ENCODE results near the gene OLFM2.

Gene OLFM2

DNA sequence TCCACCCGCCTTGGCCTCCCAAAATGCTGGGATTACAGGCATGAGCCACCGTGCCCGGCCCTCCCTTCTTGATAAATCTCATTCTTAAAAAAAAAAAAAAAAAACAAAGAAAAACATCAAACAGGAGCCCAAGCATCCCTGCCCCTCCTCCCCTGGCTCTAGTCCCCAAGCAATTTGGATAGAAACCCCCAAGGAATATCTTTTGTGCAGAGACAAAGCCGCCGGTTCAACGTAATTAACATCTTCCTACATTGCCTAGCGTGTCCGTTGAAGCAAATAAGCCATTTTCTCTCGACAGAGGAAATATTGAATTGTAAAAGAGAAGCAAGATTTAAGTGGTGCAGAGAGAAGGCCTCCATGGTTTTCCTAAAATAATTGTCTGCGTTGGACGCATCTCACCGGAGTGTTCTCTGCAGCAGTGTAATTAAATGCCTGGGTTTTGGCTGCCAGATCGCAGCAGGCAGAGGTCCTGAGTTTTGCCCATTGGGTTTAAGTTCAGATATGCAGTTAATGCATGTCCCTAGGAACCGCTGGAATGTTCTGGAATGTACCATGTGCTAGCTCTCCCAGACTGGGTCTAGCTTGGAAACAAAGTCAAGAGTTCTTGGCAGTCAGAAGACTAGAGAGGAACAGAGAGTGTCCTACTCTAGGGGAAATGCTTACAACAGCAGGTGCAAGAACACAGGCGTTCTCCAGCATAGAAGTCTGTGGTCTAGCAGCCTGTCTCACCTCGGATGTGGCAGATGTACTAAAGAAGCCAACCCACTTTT, 70.4 kb downstream of the OLFM2 start:
- H3K4me1 Mint-ChIP-seq, result peaks cover 60% of the 10 kb centered on the region
- H3K9me3 Mint-ChIP-seq, result no peaks in the 10 kb centered on the region
- no peak overlapping the region for H3K4me3 Mint-ChIP-seq
- peak overlapping the region; percentile 62 for H3K27ac Mint-ChIP-seq
- no peaks in the 10 kb centered on the region for H3K27me3 Mint-ChIP-seq
- H3K36me3 Mint-ChIP-seq, result no peaks in the 10 kb centered on the region

DNA sequence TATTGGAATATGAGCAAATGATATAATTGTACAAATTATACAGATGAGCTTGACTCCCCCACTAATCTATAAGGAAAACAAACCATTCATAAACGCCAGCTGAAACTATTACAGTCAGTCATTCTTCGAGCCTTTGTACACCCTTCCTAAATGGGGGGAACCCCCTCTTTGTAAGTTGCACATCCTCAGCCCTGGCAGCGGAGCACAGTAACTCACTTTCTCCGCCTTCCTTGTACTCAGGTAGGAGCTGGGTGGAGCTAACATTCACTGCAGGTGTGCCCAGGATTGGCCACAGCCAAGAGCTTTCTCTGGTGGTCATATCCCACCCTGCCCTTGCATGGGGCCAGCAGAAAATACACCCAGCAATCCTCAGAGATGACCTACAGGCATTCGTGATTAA, 72.6 kb downstream of the OLFM2 start:
- Mint-ChIP-seq H3K4me1 (peaks cover 81% of the 10 kb centered on the region), H3K36me3 (no peaks in the 10 kb centered on the region), H3K9me3 (no peaks in the 10 kb centered on the region), H3K27ac (peak overlapping the region; percentile 88), H3K27me3 (no peaks in the 10 kb centered on the region), H3K4me3 (peak overlapping the region; percentile 79)

DNA sequence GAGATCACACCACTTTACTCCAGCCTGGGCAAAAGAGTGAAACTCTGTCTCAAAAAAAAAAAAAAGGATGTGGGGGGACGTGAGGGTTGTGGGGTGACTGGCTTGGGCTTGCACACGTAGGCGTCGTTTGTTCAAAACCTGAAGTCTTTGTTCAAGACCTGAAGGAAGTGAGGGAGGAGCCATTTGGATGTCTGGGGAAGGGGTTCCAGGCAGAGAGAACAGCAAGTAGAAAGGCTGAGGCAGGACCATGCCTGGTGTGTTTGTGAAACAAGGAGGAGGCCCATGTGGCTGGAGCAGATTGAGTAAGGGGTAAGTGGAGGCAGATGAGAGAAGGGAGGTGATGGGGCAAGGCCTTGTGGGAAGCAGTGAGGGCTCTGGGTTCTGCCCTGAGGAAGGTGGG, 73.4 kb downstream of the OLFM2 start:
- Mint-ChIP-seq H3K36me3 (no peaks in the 10 kb centered on the region), H3K9me3 (no peaks in the 10 kb centered on the region), H3K27ac (peak overlapping the region; percentile 89), H3K27me3 (no peaks in the 10 kb centered on the region), H3K4me1 (peaks cover 89% of the 10 kb centered on the region), H3K4me3 (peak overlapping the region; percentile 79)

DNA sequence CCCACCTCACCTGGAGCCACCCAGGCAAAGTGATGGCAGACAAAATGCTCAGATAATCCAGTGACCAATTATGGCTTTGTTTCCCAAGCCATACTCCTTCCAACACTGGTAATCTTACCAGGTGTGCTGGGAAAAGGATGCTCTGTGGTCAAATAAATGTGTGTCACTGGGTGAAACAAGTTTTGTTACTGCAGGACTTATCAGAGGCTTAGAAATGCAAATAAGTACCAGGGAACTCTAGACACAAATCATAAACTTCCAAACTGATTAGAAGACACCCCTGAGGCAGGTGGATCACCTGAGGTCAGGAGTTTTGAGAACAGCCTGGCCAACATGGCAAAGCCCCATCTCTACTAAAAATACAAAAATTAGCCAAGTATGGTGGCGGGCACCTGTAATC, 74.8 kb downstream of the OLFM2 start:
- H3K36me3 Mint-ChIP-seq, result no peaks in the 10 kb centered on the region
- H3K9me3 Mint-ChIP-seq, result no peaks in the 10 kb centered on the region
- H3K4me3 Mint-ChIP-seq, result no peak overlapping the region
- H3K27ac Mint-ChIP-seq, result no peak overlapping the region
- H3K4me1 Mint-ChIP-seq, result peaks cover 95% of the 10 kb centered on the region
- H3K27me3 Mint-ChIP-seq, result no peaks in the 10 kb centered on the region

DNA sequence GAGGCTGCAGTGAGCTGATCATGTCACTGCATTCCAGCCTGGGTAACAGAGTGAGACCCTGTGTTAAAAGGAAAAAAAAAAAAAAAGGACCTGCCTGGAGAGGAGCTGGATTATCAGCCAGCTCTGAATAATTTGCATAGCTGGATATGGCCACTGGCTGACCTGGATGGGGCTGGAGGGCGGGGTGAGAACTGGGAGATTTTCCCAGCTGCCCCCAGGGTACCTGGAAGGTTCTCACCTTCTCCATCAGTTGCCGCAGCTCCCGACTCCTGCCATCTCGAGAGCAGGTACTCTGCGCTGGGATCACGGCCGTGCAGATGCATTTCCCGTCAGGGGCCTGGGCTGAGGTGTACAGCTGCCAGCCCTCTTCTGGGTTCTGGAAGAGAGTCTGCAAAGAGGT, 75.9 kb downstream of the OLFM2 start:
- no peaks in the 10 kb centered on the region for H3K27me3 Mint-ChIP-seq
- no peaks in the 10 kb centered on the region for H3K36me3 Mint-ChIP-seq
- H3K4me1 Mint-ChIP-seq, result peaks cover 94% of the 10 kb centered on the region
- H3K9me3 Mint-ChIP-seq, result no peaks in the 10 kb centered on the region
- peak overlapping the region; percentile 4 for H3K27ac Mint-ChIP-seq
- no peak overlapping the region for H3K4me3 Mint-ChIP-seq

DNA sequence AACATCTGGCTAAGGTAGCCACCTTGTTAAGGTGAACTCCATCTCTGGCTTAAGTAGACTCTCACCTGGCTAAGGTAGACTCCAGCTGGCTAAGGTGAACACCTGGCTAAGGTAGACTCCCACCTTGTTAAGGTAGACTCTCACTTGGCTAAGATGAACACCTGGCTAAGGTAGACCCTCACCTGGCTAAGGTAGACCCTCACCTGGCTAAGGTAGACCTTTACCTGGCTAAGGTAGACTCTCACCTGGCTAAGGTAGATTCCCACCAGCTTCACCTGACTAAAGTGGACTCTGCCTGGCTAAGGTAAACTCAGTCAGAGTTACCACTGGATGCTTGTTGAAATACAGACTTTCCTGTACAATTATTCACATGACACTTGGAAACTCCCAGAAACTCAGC, 77.5 kb downstream of the OLFM2 start:
- H3K36me3 Mint-ChIP-seq, result peaks cover 1% of the 10 kb centered on the region
- peak overlapping the region; percentile 89 for H3K4me3 Mint-ChIP-seq
- H3K27me3 Mint-ChIP-seq, result no peaks in the 10 kb centered on the region
- no peaks in the 10 kb centered on the region for H3K9me3 Mint-ChIP-seq
- H3K27ac Mint-ChIP-seq, result peak overlapping the region; percentile 97
- peaks cover 86% of the 10 kb centered on the region for H3K4me1 Mint-ChIP-seq

DNA sequence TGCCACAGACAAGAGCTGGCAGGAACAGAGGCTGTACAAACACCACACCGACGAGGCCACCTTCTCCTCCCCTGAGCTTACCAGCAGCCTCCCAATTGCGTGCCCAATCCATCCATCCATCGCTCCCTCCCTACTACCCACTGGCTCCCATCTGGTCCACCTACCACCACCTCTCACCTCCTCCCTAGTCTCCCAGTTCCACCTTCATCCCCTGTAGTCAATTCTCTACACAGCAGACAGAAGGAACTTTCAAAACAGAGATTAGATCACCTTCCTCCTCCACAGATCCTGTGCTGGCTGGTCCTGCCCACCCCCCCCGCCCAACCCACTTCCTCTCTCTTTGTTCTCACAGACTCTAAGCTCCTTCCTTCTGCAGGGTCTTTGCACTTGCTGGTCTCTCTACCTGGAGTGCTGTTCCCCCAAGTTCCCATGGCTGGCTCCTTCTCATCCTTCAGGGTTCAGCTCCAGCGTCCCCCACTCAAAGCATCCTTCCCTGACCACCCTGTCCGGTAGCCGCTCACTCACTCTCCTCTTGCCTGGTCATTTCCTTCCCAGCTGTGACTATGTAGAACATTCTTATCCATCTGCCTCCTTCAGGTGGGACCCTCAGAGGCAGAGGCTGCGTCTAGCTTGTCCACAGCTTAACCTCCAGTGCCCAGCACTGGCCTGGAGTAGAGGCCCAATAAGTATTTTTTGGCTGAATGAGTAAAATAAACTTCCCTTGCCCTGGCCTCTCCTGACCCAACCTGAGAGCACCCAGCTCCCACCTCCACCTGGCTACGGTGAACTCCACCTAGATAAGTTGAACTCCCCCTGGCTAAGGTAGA, 78.2 kb downstream of the OLFM2 start:
- Mint-ChIP-seq H3K4me3 (peak overlapping the region; percentile 89), H3K36me3 (peaks cover 2% of the 10 kb centered on the region), H3K9me3 (no peaks in the 10 kb centered on the region), H3K4me1 (peaks cover 86% of the 10 kb centered on the region), H3K27ac (peak overlapping the region; percentile 97), H3K27me3 (no peaks in the 10 kb centered on the region)

DNA sequence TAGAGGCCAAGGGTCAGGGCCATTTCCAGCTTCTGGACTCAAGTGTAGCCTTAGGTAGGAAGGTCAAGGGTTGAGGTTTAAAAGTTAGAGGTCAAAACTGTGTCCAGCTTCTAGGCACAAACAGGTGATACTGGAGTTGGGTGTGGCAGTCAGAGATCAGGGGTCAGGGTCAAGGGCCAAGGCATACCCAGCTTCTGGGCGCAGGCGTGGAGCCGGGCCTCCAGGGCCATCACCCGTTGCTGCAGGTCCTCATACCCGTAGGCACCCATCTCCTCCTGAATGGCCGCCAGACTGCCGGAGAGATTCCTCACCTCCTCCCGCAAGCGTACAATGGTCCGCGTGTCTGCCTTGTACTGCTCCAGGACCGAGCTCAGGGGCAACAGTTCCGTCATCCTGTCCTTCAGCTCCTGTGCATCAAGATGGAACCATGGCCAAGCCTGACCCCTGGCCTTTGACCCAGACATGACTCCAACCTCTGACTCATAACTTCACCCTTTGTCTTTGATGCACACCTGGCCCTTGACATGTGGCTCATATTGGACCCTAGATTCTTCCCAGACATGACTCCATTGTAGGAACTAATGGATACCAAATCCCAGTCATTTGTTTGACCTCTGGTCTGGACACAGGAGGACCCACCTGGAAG, 79.1 kb downstream of the OLFM2 start:
- Mint-ChIP-seq H3K27ac (peak overlapping the region; percentile 97), H3K4me3 (peak overlapping the region; percentile 89), H3K27me3 (no peaks in the 10 kb centered on the region), H3K4me1 (peaks cover 86% of the 10 kb centered on the region), H3K36me3 (peaks cover 2% of the 10 kb centered on the region), H3K9me3 (no peaks in the 10 kb centered on the region)

DNA sequence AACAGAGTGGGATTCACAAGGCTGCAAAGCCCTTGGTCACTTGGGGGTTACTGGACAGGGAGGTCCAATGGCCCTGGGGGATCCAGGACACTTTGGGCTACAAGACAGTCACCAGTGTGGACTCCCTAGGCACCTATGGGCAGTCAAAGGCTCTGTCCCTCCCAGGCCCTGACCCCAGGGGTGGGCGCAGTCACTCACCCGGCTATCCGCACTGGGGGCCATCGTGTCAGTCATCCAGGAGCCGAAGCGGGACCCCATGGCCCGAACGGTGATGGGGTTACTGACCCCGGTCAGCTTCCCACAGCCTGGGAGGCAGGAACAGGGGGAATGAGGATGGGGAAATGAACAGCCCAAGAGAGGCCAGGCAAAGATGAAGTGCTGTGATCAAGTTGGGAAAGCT, 79.7 kb downstream of the OLFM2 start:
- Mint-ChIP-seq H3K4me1 (peaks cover 86% of the 10 kb centered on the region), H3K9me3 (no peaks in the 10 kb centered on the region), H3K4me3 (peak overlapping the region; percentile 89), H3K27ac (peak overlapping the region; percentile 96), H3K27me3 (no peaks in the 10 kb centered on the region), H3K36me3 (peaks cover 2% of the 10 kb centered on the region)

DNA sequence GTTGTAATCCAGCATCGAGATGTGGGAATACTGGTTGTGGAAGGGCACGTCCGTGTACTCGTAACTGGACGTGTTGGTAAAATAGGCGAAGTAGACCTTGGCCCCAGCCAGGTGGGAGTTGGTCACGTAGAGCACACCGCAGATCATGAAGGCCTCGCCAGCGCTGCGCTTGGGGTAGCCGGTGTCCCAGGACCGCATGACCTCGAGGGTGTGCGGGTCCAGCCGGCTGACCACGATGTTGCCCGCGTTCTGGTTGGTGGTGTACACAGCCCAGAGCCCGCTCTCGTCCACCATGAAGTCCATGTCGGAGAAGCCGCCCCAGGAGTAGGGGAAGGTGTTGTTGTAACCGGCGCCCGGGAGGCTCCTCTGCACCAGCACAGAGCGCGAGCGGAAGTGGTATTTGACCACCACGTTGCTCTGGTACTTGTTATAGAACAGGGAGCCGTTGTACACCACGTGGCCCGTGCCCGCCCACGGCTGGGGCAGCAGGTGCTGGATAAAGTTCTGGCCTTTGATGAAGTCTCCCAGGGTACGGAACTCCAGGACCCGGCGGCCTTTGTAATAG, 82.0 kb downstream of the OLFM2 start:
- Mint-ChIP-seq H3K27ac (peak overlapping the region; percentile 92), H3K36me3 (peaks cover 2% of the 10 kb centered on the region), H3K4me3 (no peak overlapping the region), H3K9me3 (no peaks in the 10 kb centered on the region), H3K27me3 (no peaks in the 10 kb centered on the region), H3K4me1 (peaks cover 64% of the 10 kb centered on the region)

DNA sequence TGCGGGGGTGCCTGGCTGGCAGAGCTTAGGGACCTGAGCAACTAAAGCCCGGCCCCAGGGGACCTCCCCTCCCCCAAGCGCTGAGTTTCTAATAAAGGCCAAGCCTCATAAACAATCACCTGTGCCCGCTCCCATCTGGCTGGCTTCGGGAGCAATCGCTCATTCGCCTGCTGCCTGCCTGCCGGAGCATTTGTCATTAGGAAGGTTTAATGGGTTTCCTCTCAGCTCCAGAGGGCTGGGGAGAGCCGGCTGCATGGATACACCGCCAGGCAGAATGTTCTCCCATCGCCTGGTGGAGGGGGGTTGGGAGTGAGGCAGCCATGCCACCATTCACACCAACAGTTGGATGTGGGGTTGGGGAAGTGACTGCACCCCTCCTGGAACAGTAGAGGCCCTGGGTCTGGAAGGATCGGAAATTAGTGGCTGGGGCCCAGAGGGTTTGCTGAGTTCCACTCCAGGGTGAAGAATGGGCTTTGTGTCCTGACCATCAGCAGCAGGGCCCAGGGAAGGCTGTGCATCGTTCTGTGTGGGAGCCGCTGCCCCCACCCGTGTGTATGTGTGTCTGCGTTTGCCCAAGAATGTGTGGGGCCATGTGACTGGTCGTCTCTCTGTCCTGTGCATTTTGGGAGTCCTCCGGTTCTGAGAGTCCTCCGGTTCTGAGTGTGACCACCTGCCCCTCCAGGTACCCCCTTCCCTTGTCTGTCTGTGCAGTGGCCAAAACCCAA, 85.9 kb downstream of the OLFM2 start:
- Mint-ChIP-seq H3K27me3 (no peaks in the 10 kb centered on the region), H3K4me1 (peaks cover 50% of the 10 kb centered on the region), H3K9me3 (no peaks in the 10 kb centered on the region), H3K4me3 (no peak overlapping the region), H3K27ac (no peak overlapping the region), H3K36me3 (peaks cover 2% of the 10 kb centered on the region)

DNA sequence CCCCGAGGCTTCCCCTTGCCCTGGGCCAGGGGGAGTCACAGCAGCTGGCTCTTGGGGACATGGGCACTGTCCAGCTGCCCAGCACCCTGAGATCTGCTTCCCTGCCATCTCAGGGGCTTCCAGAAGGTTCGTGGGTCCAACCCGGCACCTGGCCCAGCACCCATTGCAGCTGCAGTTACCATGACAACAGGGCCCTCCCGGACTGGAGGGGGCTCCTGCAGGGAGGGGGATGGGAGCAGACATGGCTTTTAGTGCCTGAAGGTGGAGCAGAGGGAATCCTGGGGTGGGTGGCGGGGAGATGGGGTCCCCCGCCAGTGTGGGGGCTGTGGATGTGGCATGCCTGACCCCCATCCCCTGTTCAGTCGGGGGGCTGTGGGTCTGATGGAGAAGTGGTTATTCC, 86.5 kb downstream of the OLFM2 start:
- peaks cover 2% of the 10 kb centered on the region for H3K36me3 Mint-ChIP-seq
- H3K9me3 Mint-ChIP-seq, result no peaks in the 10 kb centered on the region
- H3K27ac Mint-ChIP-seq, result no peak overlapping the region
- H3K27me3 Mint-ChIP-seq, result no peaks in the 10 kb centered on the region
- H3K4me1 Mint-ChIP-seq, result peaks cover 56% of the 10 kb centered on the region
- H3K4me3 Mint-ChIP-seq, result no peak overlapping the region

DNA sequence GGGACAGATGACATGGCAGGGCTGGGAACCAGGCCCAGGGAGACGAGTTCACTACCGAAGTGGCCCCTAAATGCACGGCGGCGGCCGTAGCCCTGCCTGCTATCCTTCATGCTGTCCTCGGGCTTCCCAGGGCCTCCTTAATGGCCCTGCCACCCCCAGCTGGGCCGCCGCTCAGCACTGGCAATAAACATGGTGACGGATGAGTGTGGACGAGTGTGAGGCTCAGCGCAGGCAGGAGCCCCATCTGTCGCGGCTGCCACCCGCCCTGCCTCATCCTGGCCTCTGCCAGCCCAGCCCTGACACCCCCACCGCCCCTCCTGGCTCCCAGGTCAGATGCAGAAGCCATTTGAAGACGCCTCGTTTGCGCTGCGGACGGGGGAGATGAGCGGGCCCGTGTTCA, 87.6 kb downstream of the OLFM2 start:
- Mint-ChIP-seq H3K27ac (no peak overlapping the region), H3K27me3 (no peaks in the 10 kb centered on the region), H3K4me1 (peaks cover 52% of the 10 kb centered on the region), H3K4me3 (no peak overlapping the region), H3K36me3 (peaks cover under 1% of the 10 kb centered on the region), H3K9me3 (no peaks in the 10 kb centered on the region)

DNA sequence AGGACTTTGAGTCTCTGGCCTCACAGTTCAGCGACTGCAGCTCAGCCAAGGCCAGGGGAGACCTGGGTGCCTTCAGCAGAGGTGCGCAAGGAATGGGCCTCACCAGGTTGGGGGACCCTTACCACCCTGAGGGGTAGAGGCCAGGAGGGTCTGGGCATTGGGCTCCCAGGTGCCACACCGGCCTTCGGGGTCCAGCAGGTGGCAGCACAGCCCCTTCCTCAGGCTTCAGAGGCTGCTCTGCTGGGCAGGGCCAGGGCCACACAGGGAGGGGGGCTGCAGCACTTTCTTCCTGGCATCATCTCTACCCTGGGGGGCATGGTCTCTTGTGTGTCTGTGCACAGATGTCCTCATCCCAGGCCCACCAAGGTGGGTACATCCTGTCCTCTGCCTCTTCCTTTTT, 88.3 kb downstream of the OLFM2 start:
- Mint-ChIP-seq H3K36me3 (peaks cover 4% of the 10 kb centered on the region), H3K27me3 (no peaks in the 10 kb centered on the region), H3K27ac (no peak overlapping the region), H3K4me3 (no peak overlapping the region), H3K9me3 (no peaks in the 10 kb centered on the region), H3K4me1 (peaks cover 48% of the 10 kb centered on the region)

DNA sequence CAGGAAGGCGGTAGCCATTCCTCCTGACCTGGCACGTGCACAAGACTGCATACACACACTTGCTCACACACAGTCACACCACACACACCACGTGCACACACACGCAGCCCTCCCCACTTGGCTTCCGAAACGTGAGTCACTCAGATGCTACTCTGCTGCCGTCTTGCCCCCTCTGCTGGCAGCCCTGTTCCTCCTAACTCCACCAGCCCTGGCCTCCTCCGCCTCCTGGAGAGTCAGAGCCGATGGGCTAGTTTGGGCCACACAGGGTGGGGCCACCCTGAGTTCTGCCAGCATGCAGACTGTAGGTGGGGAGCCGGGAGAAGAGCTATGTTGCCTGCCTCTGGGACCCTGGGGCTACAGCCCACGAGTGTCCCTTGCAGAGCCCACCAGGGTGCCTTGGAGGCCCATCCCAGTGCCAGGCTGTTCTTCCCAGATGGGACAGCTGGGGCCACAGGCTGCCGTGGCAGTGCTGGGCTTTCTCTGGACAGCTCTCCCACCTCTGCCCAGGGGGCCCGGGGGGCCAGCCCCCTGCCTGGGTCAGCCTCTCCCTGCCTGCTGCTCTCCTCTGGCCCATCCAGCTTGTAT, 89.1 kb downstream of the OLFM2 start:
- peak overlapping the region; percentile 81 for H3K27ac Mint-ChIP-seq
- H3K36me3 Mint-ChIP-seq, result peaks cover 4% of the 10 kb centered on the region
- no peaks in the 10 kb centered on the region for H3K9me3 Mint-ChIP-seq
- no peak overlapping the region for H3K4me3 Mint-ChIP-seq
- peaks cover 39% of the 10 kb centered on the region for H3K4me1 Mint-ChIP-seq
- no peaks in the 10 kb centered on the region for H3K27me3 Mint-ChIP-seq
